HG02852 (cell line): ENCODE data around the gene RGS12.

Experiments
- ATAC-seq: cut with Tn5 transposase; IDR thresholded peaks from one replicate; pipeline ENCODE4 v1.9.1; 2021; ENCODE audit warnings: mild to moderate bottlenecking, moderate library complexity; ENCODE audit not compliant: unreplicated experiment

Gene RGS12

GRCh38 chr4:3254302-3255131 lies 38.3 kb upstream of the RGS12 start:
- no peak for ATAC-seq

- ATAC-seq: no peak
Observed at GRCh38 chr4:3255611-3256186, 37.1 kb upstream of the RGS12 start.

GRCh38 chr4:3256230-3257102 lies 36.4 kb upstream of the RGS12 start:
- no peak for ATAC-seq

- ATAC-seq: no peak
Observed at GRCh38 chr4:3257103-3257555, 35.7 kb upstream of the RGS12 start.

GRCh38 chr4:3257556-3258482 lies 35.0 kb upstream of the RGS12 start:
- no peak for ATAC-seq

GRCh38 chr4:3261411-3262207 lies 31.2 kb upstream of the RGS12 start:
- no peak for ATAC-seq

GRCh38 chr4:3262208-3263052 lies 30.4 kb upstream of the RGS12 start:
- no peak for ATAC-seq

GRCh38 chr4:3263053-3263875 lies 29.6 kb upstream of the RGS12 start:
- no peak for ATAC-seq

GRCh38 chr4:3263876-3264193 lies 29.0 kb upstream of the RGS12 start:
- no peak for ATAC-seq

- ATAC-seq: no peak
Observed at GRCh38 chr4:3266076-3266475, 26.7 kb upstream of the RGS12 start.

GRCh38 chr4:3267576-3268394 lies 25.0 kb upstream of the RGS12 start:
- no peak for ATAC-seq

- no peak for ATAC-seq
Observed at GRCh38 chr4:3268395-3269104, 24.3 kb upstream of the RGS12 start.

- ATAC-seq: no peak
Observed at GRCh38 chr4:3269105-3269927, 23.5 kb upstream of the RGS12 start.

- no peak for ATAC-seq
Observed at GRCh38 chr4:3269991-3270611, 22.7 kb upstream of the RGS12 start.

GRCh38 chr4:3271131-3271530 lies 21.7 kb upstream of the RGS12 start:
- no peak for ATAC-seq
